Brain pericyte (primary cell): ENCODE results near the gene VPREB3.
"Not testable (repeated sequence)": the region's sequence is repeated elsewhere in the genome, so short reads cannot be mapped to it uniquely, and the experiment has no call there.

Experiments
- DNase-seq: peaks from one replicate; pipeline ENCODE4 v3.0.0-alpha.2; 2012; ENCODE audit warnings: low read depth, low spot score

VPREB3 gene

GRCh38 chr22:23742505-23743264, 11.5 kb downstream of the VPREB3 start:
- no peak for DNase-seq

- DNase-seq = no peak
These were observed 16.5 kb downstream of the VPREB3 start for GRCh38 chr22:23737696-23738095.

- not testable (repeated sequence) for DNase-seq
These were observed 26.1 kb downstream of the VPREB3 start for GRCh38 chr22:23728108-23728507.

- no peak for DNase-seq
These were observed 31.5 kb downstream of the VPREB3 start for GRCh38 chr22:23722724-23723123.

GRCh38 chr22:23722160-23722559, 32.1 kb downstream of the VPREB3 start:
- DNase-seq = no peak

GRCh38 chr22:23720855-23721254, 33.4 kb downstream of the VPREB3 start:
- no peak for DNase-seq

- DNase-seq = no peak
These were observed 35.7 kb downstream of the VPREB3 start for GRCh38 chr22:23718371-23719165.

GRCh38 chr22:23716811-23717801, 37.1 kb downstream of the VPREB3 start:
- DNase-seq = peak; percentile 63

GRCh38 chr22:23715806-23716375, 38.3 kb downstream of the VPREB3 start:
- DNase-seq = no peak

- no peak for DNase-seq
These were observed 39.3 kb downstream of the VPREB3 start for GRCh38 chr22:23714596-23715578.

- DNase-seq = no peak
These were observed 40.3 kb downstream of the VPREB3 start for GRCh38 chr22:23713696-23714595.

GRCh38 chr22:23712256-23712655, 42.0 kb downstream of the VPREB3 start:
- DNase-seq = no peak

- no peak for DNase-seq
These were observed 45.1 kb downstream of the VPREB3 start for GRCh38 chr22:23709107-23709506.

- DNase-seq = no peak
These were observed 46.0 kb downstream of the VPREB3 start for GRCh38 chr22:23708270-23708669.

GRCh38 chr22:23705358-23705757, 48.9 kb downstream of the VPREB3 start:
- DNase-seq = no peak

- no peak for DNase-seq
These were observed 49.4 kb downstream of the VPREB3 start for GRCh38 chr22:23704829-23705228.

- DNase-seq = no peak
These were observed 50.2 kb downstream of the VPREB3 start for GRCh38 chr22:23704062-23704461.
